Measurements from ENCODE around the gene ZFAND3. TPM values are rescaled to one million over a fixed set of nuclear protein-coding genes. Genes with fewer than 3 reads are reported as not detected.

ZFAND3 gene
- total RNA-seq, 1 donor from 2014 or later: 18.7 TPM

GRCh38 chr6:38085031-38085430, 265.5 kb downstream of the ZFAND3 start:
- TF ChIP-seq, protein P1, sequence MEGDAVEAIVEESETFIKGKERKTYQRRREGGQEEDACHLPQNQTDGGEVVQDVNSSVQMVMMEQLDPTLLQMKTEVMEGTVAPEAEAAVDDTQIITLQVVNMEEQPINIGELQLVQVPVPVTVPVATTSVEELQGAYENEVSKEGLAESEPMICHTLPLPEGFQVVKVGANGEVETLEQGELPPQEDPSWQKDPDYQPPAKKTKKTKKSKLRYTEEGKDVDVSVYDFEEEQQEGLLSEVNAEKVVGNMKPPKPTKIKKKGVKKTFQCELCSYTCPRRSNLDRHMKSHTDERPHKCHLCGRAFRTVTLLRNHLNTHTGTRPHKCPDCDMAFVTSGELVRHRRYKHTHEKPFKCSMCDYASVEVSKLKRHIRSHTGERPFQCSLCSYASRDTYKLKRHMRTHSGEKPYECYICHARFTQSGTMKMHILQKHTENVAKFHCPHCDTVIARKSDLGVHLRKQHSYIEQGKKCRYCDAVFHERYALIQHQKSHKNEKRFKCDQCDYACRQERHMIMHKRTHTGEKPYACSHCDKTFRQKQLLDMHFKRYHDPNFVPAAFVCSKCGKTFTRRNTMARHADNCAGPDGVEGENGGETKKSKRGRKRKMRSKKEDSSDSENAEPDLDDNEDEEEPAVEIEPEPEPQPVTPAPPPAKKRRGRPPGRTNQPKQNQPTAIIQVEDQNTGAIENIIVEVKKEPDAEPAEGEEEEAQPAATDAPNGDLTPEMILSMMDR (conservative IDR thresholded peaks at IDR 0.05; ENCODE audit: low read depth, low read length): no peak
- no peak overlapping the region for H3K4me3 ChIP-seq (ENCODE audit: low read depth, low read length)
- no peak for DNase-seq (ENCODE audit: low read depth)

- TF ChIP-seq, protein P1 (conservative IDR thresholded peaks at IDR 0.05; ENCODE audit: low read depth, low read length): no peak
- DNase-seq (ENCODE audit: low read depth): no peak
Measured at GRCh38 chr6:38086346-38086745, 266.8 kb downstream of the ZFAND3 start.

DNA sequence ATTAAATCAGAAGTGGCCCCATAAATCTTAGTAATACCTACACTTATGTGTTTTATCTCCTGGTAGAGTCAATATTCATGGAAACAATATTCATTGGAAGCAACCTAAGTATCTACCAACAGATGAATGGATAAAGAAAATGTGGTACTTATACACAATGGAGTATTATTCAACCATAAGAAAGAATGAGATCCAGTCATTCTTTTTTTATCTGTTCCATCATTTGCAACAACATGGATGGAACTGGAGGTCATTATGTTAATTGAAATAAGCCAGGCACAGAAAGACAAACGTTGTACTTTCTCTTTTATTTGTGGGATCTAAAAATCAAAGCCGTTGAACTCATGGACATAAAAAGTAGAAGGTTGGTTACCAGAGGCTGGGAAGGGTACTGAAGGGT, 268.5 kb downstream of the ZFAND3 start:
- H3K4me3 ChIP-seq (ENCODE audit: low read depth, low read length): no peak overlapping the region
- DNase-seq (ENCODE audit: low read depth): no peak
- TF ChIP-seq, protein P1 (conservative IDR thresholded peaks at IDR 0.05; ENCODE audit: low read depth, low read length): no peak

More at GRCh38 chr6:38086346-38086745, 266.8 kb downstream of the ZFAND3 start:
- H3K4me3 ChIP-seq (ENCODE audit: low read depth, low read length): no peak overlapping the region

DNA sequence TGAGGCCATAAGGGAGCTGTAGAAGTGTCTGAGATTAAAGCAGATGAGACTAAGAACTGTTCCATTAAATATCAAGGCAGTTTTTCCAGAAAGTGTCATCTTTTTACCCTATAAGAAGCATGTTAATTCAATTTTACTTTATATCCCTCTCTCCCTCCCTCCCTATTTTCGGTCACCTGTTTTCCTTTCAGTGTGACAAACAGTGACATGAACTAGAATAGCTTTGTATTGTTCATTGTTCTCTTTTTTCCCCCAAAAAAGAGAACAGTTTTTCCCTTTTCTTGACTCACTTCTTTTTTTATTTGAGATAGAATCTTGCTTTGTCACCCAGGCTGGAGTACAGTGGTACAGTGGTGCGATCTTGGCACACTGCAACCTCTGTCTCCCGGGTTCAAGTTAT, 269.3 kb downstream of the ZFAND3 start:
- TF ChIP-seq, protein P1 (conservative IDR thresholded peaks at IDR 0.05; ENCODE audit: low read depth, low read length): no peak

DNA sequence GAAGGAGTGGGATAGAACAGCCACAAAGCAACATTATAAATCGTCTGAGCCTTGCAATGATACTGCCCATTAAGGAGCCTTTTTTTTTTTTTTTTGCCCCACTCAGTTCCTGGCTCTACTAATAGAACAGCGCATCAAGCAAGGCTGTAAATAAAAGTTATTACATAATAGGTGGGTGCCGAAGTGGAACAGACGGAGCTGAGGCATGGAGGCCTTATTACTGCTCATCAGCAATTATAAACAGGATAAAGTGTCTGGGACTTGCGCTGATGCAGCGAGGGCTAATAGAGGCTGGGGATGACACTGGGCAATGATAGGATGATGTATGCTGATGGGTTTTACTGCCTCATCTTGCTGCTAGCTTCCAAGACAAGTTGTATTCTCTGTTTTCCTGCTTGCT, 272.1 kb downstream of the ZFAND3 start:
- no peak for DNase-seq (ENCODE audit: low read depth)
- no peak overlapping the region for H3K4me3 ChIP-seq (ENCODE audit: low read depth, low read length)
- TF ChIP-seq, protein P1 (conservative IDR thresholded peaks at IDR 0.05; ENCODE audit: low read depth, low read length): no peak

More for the DNA sequence above, 269.3 kb downstream of the ZFAND3 start:
- H3K4me3 ChIP-seq (ENCODE audit: low read depth, low read length): no peak overlapping the region
- no peak for DNase-seq (ENCODE audit: low read depth)

DNA sequence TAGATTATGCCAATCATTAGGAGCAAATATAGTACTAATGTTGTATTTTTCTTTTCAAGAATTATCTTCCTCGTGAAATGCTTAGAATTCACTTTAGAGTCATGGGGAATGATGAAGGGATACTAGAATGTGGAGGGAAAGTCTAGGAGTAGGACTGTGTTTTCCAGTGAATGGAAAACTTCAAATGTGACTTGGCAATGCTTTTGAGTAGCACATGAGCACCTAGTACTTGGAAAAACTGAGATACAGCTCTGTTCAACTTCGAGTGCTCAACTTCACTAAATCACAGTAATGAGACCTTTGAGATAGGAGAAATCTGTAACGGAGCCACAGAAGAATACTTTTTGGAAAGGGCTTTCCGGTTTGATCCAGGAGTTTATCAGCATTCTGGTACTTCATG, 272.9 kb downstream of the ZFAND3 start:
- H3K4me3 ChIP-seq (ENCODE audit: low read depth, low read length): no peak overlapping the region

GRCh38 chr6:38092964-38093363, 273.4 kb downstream of the ZFAND3 start:
- DNase-seq (ENCODE audit: low read depth): no peak
- H3K4me3 ChIP-seq (ENCODE audit: low read depth, low read length): no peak overlapping the region
- TF ChIP-seq, protein P1 (conservative IDR thresholded peaks at IDR 0.05; ENCODE audit: low read depth, low read length): no peak

More for the DNA sequence above, 272.9 kb downstream of the ZFAND3 start:
- TF ChIP-seq, protein P1 (conservative IDR thresholded peaks at IDR 0.05; ENCODE audit: low read depth, low read length): no peak
- DNase-seq (ENCODE audit: low read depth): no peak

All from epithelial cell of proximal tubule (primary cell).